NCI-H82 treated with DMSO at 0.1 percent for 48 hours (cell line): ENCODE data around the gene MCM8.

ENCODE experiments used
- DNase-seq: peaks from one replicate; lab custom pipeline; 2025; ENCODE audit not compliant: unreplicated experiment; lab: John Stamatoyannopoulos, UW

The MCM8 gene

DNA sequence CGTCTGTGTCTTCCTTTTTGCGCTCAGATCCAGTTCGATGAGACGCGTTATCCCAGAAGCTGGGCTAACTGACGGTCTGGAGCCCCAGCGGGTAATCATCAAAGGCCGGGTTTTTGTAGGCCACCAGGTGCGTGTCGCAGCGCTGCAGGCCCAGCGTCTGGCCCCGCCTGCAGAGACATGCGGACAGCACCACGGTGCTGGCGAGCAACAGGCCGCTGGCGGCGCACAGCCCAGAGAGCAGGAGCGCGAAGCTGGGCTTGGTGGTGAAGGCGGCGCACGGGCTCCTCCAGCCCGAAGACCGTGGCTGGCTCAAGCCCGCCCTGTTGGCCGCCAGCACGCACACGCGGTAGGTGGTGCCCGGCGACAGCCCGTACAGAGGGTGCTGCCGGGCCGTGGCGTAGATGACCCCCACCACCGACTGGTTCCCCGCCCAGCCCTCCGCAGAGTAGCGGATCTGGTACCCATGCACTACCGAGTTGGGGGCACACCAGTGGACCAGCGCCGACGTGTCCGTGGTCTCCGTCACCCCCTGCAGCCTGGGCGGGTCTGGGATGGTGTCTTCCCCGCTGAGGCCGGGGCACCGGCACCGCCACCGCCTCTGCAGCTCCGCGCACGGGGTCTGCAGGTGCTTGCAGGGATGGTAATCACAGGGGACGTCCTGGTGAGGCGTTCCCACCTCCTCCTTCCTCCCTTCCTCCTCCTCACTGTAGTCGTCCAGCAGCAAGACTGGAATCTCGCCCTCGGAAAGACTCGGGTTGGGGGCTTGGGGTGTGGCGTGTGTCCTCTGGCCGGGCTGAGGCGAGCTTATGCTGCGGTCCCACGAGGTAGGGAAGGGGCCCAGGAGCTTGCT lies 90.7 kb downstream of the MCM8 start:
- DNase-seq, result no peak

DNA sequence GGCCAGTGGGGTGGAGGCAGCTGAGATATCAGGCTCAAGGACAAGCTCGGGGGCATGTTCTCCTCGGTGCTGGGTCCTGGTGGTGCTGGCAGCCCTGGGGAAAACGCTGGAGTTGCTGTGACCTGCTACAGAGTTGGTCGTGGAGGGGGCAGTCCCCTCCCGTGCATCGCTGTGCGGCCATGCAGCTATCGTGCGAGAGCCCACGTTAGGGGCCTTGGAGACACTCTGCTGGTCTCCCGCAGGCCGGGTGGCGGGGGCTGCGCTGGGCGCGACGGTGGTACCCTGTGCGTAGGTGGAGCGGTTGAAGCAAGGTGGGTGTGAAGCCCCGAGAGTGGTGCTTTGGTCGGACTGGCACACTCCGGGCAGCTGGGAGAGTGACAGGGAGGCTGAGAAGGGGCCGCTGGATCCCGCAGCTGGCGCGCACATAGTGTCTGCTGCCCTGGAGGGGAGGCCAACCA lies 91.4 kb downstream of the MCM8 start:
- DNase-seq, result no peak

DNA sequence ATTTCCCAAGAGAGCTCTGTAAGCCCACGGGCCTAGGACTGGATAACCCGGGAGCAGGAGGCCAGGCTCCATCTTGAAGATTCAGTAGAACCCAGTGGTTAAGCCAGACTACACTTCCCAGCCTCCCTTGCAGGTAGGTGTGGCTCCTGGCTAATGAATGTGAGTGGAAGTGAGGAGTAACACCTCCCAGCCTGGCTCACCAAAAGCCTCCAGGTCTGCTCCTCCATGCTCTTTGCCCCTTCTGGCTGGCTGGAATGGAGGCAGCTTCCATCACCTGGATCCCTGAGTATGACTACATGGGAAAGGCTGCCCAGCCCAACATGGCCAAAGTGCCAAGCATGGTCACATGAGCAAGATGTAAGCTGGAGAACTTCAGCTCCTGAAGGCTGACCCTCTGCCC lies 93.7 kb downstream of the MCM8 start:
- DNase-seq, result no peak

DNA sequence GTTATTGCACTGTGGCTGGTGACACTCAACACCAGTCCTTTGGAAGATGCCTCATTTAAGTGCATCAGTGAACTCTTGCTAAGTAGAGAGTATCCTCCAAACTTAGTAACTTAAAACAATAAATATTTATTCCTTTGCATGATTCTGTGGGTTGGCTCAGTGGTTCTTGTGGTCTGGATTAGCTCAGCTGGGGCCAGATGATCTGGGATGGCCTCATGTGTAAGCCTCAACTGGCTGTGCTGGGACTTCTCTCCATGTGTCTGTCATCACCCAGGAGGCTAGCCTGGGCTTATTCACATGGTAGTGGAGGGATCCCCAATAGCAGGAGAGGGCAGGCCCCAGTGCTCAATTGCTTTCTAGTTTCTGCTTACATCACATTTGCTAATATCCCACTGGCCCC lies 95.1 kb downstream of the MCM8 start:
- no peak for DNase-seq

DNA sequence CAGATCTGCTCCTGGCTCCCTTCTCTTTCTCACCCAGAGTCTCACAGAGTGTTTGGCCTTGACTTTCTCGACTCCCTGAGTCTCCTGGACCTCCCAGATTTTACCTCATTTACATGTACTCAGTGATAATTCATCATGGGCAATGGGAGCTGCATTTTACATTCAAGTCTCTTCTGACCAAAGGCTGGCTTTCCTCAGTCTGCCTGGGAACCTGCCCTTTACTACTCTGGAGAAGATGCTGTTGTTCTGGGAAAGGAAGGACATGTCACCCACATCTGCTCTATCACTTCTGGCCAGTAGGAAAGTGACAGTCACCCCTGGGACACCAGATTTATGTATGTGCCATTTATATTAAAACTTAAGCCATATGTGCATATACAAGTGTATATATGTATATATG lies 96.0 kb downstream of the MCM8 start:
- DNase-seq, result no peak

- DNase-seq, result no peak
Measured at GRCh38 chr20:6048391-6048790, 97.9 kb downstream of the MCM8 start.
